NCI-H510A (cell line): ENCODE results near the gene MRPL46.

Experiments used
- DNase-seq: peaks from one replicate; lab custom pipeline; 2025; lab: John Stamatoyannopoulos, UW

Gene MRPL46

GRCh38 chr15:88467073-88467934 lies at the start of gene MRPL46, which contains the start of gene MRPS11:
MRPL46 (minus strand) TSS chr15:88467388; CDS start chr15:88467377, 11 bp downstream.
MRPS11 (plus strand) TSS chr15:88467708; CDS start chr15:88467718, 10 bp downstream.
- peak; percentile 61 for DNase-seq

- DNase-seq = no peak
Measured at GRCh38 chr15:88513195-88513594, 46.0 kb upstream of the MRPL46 start.

GRCh38 chr15:88512601-88513000 lies 45.4 kb upstream of the MRPL46 start:
- DNase-seq = no peak

GRCh38 chr15:88512078-88512477 lies 44.9 kb upstream of the MRPL46 start:
- DNase-seq = no peak

- no peak for DNase-seq
Measured at GRCh38 chr15:88511161-88511560, 44.0 kb upstream of the MRPL46 start.

- no peak for DNase-seq
Measured at GRCh38 chr15:88509964-88510363, 42.8 kb upstream of the MRPL46 start.

- no peak for DNase-seq
Measured at GRCh38 chr15:88509321-88509720, 42.1 kb upstream of the MRPL46 start.

- DNase-seq = no peak
Measured at GRCh38 chr15:88506628-88507027, 39.4 kb upstream of the MRPL46 start.

- DNase-seq = no peak
Measured at GRCh38 chr15:88505721-88506120, 38.5 kb upstream of the MRPL46 start.

GRCh38 chr15:88504445-88504844 lies 37.3 kb upstream of the MRPL46 start:
- no peak for DNase-seq

- no peak for DNase-seq
Measured at GRCh38 chr15:88498996-88499395, 31.8 kb upstream of the MRPL46 start.

GRCh38 chr15:88497109-88497765 lies 30.0 kb upstream of the MRPL46 start:
- DNase-seq = no peak

- no peak for DNase-seq
Measured at GRCh38 chr15:88493844-88494243, 26.7 kb upstream of the MRPL46 start.

GRCh38 chr15:88491158-88491557 lies 24.0 kb upstream of the MRPL46 start:
- DNase-seq = peak; percentile 40

- no peak for DNase-seq
Measured at GRCh38 chr15:88490036-88490435, 22.8 kb upstream of the MRPL46 start.

- DNase-seq = no peak
Measured at GRCh38 chr15:88489321-88489720, 22.1 kb upstream of the MRPL46 start.

GRCh38 chr15:88487796-88488523 lies 20.8 kb upstream of the MRPL46 start:
- DNase-seq = no peak

GRCh38 chr15:88487178-88487795 lies 20.1 kb upstream of the MRPL46 start:
- no peak for DNase-seq

- no peak for DNase-seq
Measured at GRCh38 chr15:88484682-88485331, 17.6 kb upstream of the MRPL46 start.

- no peak for DNase-seq
Measured at GRCh38 chr15:88482263-88482662, 15.1 kb upstream of the MRPL46 start.

GRCh38 chr15:88480981-88481380 lies 13.8 kb upstream of the MRPL46 start:
- no peak for DNase-seq

- no peak for DNase-seq
Measured at GRCh38 chr15:88479169-88479568, 12.0 kb upstream of the MRPL46 start.
